GM12891 (cell line): Measurements from ENCODE around the gene POMC.

Source experiments
- PAX5 ChIP-seq: IDR thresholded peaks from 2 replicates; pipeline ENCODE4 v1.6.1; 2011; ENCODE audit warnings: low read length, moderate library complexity, mild to moderate bottlenecking; ENCODE audit not compliant: insufficient read depth, severe bottlenecking
- POLR2A ChIP-seq: IDR thresholded peaks from 2 replicates; pipeline ENCODE4 v1.6.1; 2011; ENCODE audit warnings: low read depth, low read length, control low read depth
- POLR2AphosphoS5 ChIP-seq: IDR thresholded peaks from 2 replicates; pipeline ENCODE4 v1.6.1; 2011; ENCODE audit warnings: low read depth, low read length, control low read depth
- POU2F2 ChIP-seq: IDR thresholded peaks from 2 replicates; pipeline ENCODE4 v1.6.1; 2011; ENCODE audit warnings: low read depth, mild to moderate bottlenecking, control low read depth, low read length, moderate library complexity
- SPI1 ChIP-seq: IDR thresholded peaks from 2 replicates; pipeline ENCODE4 v1.6.1; 2011; ENCODE audit warnings: low read depth, low read length, control low read depth
- TAF1 ChIP-seq: IDR thresholded peaks from 2 replicates; pipeline ENCODE4 v1.6.1; 2011; ENCODE audit warnings: low read depth, low read length, control low read depth

GRCh38 chr2:25115249-25115883 is 53.0 kb downstream of the POMC start:
- TF ChIP-seq POLR2AphosphoS5 (no peak), POLR2A (no peak), SPI1 (no peak), POU2F2 (no peak), TAF1 (no peak), PAX5 (no peak)
